Endometrium (tissue), 2 donors: ENCODE measurements around the gene ZNF141.
"Not testable (repeated sequence)": the region's sequence is repeated elsewhere in the genome, so short reads cannot be mapped to it uniquely, and the experiment has no call there.

Source experiments
- FAIRE-seq: peaks from 2 replicates; lab custom pipeline; 2012; peaks lifted over from hg19 to GRCh38; lab: Jason Lieb, UNC
- donor health status: control.
- donor health status: control.

ZNF141 gene

DNA sequence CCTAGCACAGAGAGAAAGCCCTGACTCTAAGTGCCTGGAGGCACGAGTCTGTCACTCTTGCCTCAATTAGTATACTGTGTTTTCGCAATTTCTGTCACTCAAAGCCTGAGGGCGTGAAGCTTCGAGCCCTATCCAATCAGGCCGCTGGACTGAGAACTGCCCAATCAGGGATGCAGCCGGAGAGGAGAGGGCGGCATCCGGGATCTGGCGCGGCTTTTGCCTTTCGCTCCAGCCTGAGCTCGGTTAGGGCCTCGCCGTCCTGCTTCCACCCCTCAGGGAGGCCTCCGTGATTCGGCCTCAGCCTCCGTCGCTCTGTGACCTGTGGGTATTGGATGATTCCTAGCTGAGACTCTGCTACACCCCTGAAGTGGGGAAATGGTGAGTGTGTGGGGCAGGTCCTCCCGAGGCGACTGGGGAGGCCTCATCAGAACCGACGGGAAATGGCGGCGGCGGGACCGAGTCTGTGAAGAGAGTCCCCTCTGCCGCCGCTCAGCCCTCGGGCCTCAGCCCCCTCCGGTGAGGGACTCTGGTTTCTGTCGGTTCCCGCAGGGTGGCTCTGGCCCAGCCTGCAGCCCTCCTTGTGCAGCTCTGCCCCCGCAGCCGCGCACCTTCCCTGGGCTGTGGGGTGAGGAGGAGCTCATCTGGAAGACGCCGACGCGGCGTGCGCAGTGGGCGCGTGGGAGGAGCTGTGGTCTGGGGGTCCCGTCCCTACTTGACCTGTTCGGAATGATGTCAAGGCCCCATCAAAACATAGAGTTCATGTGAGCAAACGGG is 48.5 kb downstream of the ZNF141 start:
- no peak for FAIRE-seq

DNA sequence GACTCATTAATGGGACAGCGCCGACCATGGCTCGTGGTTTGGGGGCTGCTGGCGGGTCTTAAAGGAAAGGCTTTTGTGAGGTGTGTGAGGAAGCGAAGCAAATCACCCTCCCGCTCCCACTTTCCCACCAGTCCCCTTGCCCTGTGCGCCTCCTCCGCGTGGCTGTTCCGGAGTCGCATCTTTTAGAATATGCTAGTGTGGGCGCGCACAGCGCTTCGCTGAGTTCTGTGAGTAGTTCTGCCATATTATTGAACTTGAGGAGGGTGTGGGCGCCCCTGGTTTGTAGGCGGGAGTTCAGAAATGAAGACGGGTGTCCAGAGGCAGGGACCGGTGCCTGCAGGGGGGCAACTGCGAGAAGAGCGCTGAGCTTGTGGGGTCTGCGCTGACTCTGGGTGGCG is 49.1 kb downstream of the ZNF141 start:
- no peak for FAIRE-seq

DNA sequence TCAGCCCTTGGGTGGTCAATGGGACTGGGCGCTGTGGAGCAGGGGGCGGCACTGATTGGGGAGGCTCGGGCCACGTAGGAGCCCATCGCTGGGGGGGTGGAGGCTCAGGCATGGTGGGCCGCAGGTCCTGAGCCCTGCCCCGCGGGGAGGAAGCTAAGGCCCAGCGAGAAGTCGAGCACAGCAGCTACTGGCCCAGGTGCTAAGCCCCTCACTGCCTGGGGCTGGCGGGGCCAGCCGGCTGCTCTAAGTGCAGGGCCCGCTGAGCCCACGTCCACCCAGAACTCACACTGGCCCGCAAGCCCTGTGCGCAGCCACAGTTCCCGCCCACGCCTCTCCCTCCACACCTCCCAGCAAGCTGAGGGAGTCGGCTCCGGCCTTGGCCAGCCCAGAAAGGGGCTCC is 66.4 kb downstream of the ZNF141 start:
- FAIRE-seq, result no peak

DNA sequence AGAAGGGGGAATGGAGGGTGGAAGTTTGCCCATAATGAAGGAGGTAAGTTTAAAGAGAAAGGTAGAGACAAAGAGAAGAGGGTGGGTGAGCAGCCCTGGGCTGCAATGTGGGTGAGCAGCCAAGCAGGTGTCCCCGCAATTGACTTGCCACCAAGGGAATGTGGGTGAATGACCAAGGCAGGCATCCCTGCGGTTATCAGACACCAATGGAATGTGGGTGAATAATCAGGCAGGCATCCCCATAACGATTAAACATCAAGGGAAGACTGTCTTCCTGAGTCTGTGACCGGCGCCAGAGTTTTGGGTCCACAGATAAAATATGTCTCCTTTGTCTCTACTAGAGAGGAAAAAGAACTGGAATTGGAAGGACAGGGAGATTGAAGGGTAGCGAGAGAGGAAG is 70.7 kb downstream of the ZNF141 start:
- FAIRE-seq, result not testable (repeated sequence)

DNA sequence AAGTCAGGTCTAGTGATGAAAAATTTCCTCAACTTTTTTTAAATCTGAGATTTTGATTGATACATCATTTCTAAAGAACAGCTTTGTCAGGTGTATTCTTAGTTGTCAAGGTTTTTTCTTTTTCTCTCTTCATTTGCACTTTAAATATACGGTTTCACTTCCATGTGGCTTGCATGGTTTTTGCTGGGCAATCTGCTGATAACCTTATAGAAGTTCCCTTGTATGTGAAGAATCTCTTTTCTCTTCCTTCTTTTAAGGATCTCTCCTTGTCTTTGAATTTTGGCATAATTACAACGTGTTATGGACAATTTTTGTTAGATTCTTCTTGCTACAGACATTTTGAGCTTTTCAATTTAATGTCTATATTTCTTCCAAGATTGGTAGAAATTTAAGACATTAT is 85.0 kb downstream of the ZNF141 start:
- no peak for FAIRE-seq
